HG03571 (cell line): ENCODE data around the gene DIS3L2.

Experiments used
- ATAC-seq: cut with Tn5 transposase; IDR thresholded peaks from one replicate; pipeline ENCODE4 v1.9.1; 2021; ENCODE audit not compliant: unreplicated experiment

DIS3L2 gene

DNA sequence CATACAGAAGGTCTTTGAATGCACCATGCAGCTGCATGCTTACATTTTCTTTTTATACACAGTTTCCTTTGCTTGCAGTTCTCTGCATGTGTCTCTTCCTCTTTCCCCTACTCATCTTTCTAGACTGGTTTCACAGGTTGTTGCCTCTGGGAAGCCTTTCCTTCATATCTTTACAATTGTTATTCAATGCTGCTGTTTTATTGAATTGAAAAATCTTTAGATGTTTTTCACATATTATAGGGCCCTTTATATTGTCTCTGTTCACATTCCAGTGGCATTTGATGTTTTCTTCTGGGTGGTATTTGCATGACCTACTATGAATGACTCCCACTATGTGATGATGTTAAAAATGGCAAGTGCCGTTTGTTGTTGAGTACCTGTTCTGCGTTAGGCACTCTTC lies 91.1 kb downstream of the DIS3L2 start:
- ATAC-seq: no peak

DNA sequence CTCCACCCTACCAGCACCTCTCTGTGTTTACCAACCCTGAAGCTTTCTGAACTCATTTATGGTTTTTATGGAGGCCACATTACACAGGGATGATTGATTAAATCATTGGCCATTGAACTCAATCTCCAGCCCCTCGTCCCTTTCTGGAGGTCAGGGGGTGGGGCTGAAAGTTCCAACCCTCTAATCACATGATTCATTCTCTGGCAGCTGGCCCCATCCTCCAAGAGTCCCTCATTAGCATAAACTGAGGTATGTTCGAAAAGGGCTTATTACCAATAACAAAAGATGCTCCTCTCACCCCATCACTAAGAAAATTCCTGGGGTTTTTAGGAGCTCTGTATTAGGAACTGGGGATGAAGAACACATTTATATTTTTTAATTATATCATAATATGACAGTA lies 92.3 kb downstream of the DIS3L2 start:
- ATAC-seq: no peak

DNA sequence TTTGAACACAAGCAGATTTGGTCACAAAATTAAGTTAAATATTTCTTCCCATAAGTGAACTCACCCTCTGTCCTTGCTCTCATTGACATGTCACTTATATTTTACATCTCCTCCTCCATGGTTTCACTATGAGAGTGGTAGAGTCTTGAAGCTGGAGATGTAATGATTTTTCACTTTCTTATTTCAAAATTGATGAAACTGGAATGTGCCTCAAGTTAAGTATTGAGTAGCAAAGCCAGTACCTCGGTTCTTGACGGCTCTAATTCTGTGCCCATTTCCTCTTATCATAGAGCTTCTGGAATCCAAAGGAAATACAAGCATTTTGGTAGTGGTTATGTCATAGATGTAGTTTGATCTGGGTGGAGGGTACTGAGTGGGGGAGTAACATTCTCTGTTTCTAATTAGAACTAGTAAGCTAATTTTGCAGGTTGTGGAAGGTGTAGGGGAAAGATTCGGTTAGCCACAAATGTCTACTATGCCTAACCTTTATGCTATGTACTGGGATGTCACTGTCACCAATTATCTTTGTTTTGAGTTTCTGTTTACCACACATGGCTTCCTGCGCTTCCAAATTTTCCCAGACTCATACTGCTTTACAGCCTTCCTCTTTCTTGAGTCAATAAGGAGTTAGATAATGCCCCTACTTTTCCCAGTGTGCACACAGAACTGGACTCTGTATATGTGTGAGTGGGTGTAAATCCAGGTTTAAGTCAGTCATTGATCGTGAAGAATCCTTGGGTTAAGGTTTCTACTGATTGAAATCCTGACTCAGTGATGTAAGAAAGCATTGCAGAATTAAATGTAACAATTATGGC lies 96.8 kb downstream of the DIS3L2 start:
- no peak for ATAC-seq

DNA sequence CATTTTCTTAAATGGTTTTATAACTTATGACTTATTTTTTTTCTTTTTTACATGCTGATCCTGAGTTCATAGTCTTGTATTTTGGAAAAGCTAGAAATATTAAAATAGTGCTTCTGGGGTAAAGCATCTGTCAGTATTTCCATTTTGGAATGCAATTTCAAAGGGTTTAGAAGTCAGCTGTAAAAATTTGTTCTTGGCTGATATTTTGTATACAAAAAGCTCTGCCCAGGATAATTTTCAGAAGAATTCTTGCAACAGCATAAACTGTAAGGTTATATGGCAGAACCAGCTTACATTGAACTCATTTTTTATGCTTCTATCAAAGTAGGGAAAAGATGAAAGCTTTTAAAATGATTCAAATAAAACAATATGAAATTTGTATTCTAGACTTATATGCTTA lies 97.4 kb downstream of the DIS3L2 start:
- no peak for ATAC-seq

DNA sequence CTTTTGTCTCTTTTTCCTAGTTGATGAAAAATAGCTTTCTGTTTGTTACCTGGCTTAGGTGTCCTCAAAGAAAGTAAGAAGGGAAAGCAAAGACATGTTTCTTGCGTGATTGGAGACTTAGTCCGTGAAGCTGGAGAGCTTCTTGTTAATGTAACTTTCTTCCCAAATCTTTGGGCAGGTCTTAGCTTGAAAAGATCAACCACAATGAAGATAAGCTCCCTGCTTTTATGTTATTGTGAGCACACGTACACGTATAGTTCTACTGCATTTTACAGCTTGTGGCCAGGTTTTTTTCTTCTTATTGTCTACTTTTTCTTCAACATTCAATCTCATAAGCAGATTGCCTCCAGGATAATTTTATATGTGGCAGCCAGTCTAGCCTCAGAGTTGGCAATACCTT lies 99.8 kb downstream of the DIS3L2 start:
- ATAC-seq: no peak

DNA sequence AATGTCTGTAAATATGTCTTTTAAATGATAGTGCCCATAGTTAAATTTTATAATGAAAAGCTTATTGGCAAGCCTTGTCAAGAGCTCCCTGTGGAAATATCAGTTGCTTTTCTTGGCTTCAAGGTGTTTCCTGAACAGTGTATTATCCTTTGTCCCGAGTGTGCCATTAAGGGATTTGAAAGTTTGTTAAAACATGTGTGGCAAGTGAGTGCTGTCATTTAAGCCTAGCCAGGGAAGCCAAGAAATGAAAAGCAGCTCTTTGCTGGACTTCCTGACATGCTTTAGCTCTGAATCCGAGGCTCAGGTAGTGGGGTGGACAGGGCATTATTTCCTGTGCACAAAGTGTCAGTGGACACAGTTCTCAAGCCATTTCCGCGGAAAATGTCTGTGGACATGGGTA lies 111.5 kb downstream of the DIS3L2 start:
- no peak for ATAC-seq

DNA sequence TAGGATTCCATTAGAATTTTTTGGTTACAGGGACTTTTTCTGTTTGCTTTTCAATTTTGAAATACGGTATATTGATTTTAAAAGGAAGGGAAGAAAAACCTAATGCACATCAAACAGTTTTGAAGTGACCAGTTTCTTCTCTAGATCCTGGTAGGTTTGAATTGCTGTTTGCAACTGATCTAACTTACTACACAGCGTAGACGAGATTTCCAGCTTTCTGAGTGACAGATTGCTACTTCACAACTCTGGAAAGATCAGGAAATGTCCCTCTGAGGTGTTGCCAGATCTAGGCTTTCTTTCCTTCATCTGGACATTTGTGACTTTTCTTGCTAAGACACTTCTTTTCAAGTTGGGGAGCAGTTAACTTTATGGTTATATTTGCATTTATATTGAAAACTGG lies 112.2 kb downstream of the DIS3L2 start:
- ATAC-seq: no peak

DNA sequence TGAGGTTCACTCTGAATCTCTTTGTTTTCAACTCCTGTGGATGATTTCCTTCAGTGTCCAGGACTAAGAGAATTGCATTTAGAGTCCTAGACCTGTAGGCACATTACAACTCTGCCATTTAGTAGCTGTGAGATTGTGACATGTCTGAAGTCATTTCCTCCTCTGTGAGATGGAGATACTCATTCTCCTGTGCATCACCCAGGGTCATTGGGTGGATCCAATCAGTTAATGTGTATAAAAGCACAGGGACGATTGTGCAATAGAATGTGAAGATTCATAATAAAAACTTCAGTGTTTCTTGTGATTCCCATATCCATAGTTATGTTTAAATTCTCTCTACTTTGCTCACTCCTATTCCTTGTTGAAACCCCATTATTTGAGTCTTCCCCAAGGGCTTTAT lies 113.6 kb downstream of the DIS3L2 start:
- no peak for ATAC-seq

DNA sequence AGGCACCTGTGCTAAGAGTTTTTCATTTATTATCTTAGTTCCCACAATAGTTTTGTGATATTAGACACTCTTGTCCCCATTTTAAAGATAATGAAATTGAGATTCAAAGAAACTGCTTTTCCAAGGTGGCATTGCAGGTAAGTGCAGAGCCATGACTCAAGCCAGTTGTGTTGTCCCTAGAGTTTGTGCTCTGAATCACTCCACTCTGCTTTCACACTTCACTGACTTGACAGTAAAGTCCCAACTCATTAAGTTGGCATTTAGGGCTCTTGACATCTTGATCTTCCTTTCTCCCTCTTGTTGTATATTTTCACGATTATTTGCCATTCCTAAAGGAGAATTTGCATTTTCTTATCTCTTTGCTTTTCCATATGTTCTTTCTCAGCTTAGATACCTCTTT lies 114.3 kb downstream of the DIS3L2 start:
- ATAC-seq: no peak

DNA sequence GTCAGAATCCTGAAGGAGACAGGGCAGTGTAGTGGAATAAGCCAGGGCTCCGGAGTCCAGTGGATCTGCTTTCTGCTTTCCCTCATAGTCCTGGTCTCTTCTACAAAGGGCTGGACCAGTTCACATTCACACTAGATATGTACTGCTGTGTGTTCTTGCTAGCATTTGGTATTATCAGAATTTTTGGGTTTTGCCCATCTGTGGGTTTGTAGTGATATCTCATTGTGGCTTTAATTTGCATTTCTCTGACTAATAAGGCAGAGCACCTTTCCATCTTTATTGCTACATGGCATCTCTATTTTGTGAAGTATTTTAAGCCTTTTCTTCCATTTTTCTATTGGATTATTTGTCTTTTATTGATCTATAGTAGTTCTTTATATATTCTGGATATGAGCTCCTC lies 114.8 kb downstream of the DIS3L2 start:
- no peak for ATAC-seq

DNA sequence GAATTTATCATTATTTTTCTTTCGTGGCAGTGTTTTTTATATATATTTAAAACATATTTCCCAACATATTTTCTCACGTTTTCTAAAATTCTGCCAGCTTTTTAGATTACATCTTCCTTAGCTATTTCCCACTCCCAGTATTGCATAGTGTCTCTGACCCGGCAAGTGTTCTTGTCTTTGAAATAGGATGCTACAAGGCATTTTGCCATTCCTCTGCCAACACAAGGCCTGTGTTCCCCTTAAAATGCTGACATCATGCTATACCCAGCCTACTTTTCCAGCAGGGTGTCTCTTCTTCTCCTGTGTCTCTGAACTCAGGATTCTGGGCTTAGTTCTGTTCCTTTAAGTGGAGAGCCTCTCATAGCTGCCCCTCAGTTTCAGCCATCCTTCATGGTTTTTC lies 115.2 kb downstream of the DIS3L2 start:
- no peak for ATAC-seq

DNA sequence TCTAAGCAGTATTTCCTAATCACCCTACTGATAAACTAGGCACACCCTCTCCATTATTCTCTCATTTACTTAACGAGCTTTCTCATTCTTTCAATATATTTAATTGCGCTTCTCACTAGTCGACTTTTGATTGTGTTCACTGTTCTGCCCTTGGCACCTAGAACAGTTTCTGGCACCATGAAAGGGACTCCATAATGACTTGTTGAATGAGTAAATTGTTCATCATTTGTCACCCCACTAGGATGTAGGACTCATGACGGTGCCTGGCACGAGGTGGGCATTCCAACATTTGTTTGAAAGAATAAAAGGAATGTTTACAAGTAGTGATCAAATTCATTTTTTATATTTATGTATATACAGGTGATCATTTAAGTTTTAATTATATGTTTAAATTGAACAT lies 123.7 kb downstream of the DIS3L2 start:
- ATAC-seq: no peak

DNA sequence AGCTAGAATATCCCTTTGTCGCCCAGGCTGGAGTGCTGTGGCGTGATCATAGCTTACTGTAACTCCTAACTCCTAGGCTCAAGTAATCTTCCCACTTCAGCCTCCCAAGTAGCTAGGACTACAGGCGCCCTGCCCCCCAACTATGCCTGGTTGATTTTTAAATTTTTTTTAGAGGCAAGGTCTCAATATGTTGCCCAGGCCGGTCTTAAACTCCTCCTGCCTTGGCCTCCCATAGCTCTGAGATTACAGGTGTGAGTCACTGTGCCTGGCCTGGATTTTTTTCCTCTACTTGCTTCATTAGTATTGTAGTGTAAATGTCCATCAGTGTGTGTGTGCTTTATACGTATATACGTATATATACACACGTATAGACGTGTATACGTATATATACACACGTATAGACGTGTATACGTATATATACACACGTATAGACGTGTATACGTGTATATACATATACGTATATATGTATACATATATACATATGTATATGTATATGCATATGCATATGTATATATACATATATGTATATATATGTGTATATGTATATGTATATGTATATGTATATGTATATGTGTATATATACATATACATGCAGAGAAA lies 124.4 kb downstream of the DIS3L2 start:
- no peak for ATAC-seq

DNA sequence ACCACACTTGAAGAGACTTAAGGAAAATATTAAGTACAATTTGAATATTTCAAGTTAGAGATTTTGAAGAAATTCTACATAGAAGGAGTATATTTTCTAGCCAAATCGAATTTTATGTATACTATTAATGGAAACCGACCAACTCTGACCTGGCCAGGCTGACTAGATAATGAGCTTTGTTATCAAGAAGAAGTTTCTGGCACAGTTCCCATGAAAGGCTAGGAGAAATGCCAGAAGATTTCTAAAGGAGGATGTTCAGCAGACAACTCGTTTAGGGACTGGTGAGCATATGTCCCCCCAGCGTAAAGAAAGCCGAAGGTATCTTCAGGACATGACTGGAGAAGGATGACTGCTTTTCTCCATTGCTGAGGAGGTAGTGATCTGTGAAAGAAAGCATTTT lies 127.3 kb downstream of the DIS3L2 start:
- ATAC-seq: no peak

DNA sequence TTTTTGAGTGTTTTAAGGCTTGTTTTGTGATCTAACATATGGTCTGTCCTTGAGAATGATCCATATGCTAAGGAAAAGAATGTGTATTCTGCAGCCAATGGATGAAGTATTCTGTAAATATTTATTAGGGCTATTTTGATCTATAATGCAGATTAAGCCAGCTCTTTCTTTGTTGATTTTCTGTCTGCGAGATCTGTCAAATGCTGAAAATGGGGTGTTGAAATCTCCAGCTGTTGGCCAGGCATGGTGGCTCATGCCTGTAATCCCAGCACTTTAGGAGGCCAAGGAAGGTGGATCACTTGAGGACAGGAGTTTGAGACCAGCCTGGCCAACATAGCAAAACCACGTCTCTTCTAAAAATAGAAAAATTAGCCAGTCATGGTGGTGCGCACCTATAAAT lies 132.7 kb downstream of the DIS3L2 start:
- ATAC-seq: no peak

DNA sequence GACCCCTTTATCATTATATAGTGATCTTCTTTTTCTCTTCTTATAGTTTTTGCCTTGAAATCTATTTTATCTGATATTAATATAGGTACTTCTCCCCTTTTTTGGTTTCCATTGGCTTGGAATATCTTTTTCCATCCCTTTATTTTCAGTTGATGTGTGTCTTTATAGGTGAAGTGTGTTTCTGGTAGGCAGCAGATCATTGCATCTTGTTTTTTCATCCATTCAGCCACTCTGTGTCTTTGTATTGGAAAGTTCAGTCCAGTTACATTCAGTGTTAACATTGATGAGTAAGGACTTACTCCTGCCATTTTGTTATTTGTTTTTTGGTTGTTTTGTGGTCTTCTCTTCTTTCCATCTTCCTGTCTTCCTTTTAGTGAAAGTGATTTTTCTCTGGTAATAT lies 133.4 kb downstream of the DIS3L2 start:
- no peak for ATAC-seq

DNA sequence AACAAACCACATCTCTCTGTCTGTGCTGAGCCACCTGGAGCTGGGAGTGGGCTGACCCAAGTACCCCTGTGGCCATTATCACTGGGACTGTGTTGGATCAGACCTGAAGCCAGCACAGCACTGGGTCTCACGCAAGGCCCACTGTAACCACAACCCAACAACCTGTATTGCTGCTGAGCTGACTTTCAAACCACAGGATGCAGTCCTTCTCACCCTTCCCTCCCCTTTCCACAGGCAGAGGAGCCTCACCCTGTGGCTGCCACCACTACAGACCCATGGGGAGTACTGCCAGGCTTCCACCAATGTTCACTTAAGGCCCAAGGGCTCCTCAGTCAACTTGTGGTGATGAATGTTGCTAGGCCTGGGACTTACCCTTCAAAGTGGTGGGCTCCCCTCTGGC lies 135.7 kb downstream of the DIS3L2 start:
- no peak for ATAC-seq

DNA sequence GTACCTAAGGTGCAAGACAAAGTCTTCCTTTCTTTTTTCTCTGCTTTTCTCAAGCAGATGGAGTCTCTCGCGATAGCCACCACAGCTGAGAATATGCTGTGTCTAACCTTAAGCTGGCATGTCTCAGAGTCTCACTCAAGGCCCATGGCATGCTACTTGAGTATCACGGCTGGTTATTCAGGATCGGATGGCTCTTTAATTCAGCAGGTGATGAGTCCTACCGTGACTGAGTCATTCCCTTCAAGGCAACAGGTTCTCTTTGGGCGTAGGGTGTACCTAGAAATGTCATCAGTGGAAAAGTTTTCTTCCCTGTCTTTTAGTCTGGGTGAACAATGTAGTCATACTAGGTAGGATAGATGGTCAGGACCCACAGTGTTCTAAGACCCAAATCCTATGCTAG lies 136.2 kb downstream of the DIS3L2 start:
- ATAC-seq: no peak

DNA sequence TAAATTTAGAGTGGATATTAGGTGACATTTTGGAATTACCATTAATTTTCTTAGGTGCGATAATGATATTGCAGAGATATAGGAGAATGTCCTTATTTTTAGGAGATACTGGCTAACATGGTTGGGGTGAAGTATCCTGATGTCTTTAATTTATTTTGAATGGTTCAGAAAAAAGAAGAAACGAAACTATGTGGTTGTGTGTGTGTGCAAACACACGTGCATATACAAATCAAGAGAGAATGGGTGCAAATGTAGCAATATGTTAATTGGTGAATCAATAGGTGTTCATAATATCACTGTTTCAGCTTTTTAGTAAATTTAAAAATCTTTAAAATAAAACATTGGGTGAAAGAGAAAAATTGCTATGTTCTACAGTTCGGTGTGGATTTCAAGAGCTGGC lies 140.9 kb downstream of the DIS3L2 start:
- ATAC-seq: no peak

DNA sequence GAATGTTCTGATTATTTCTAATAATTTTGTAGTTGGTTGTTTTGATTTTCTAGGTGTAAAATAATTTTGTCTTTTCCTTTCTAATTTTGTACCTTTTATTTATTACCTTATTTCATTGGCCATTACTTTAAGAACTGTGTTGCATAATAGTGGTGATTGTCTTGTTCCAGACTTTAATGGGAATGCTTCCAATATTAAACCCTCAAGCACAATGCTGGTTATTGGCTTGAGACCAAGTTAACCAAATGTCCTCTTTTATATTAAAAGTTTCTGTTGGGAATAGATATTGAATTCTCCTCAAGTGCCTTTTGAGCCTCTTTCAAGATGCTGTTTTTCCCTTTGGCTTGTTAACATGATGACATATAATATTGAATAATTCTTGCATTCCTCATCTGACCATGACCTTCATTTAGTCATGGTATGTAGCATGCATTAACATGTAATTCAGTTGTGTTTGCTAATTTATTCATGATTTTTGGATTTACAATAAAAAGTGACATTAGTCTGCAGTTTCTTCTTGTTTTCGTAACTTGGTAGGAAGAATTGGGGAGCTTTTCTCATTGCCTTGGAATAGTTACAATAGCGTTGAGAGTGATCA lies 141.7 kb downstream of the DIS3L2 start:
- no peak for ATAC-seq

DNA sequence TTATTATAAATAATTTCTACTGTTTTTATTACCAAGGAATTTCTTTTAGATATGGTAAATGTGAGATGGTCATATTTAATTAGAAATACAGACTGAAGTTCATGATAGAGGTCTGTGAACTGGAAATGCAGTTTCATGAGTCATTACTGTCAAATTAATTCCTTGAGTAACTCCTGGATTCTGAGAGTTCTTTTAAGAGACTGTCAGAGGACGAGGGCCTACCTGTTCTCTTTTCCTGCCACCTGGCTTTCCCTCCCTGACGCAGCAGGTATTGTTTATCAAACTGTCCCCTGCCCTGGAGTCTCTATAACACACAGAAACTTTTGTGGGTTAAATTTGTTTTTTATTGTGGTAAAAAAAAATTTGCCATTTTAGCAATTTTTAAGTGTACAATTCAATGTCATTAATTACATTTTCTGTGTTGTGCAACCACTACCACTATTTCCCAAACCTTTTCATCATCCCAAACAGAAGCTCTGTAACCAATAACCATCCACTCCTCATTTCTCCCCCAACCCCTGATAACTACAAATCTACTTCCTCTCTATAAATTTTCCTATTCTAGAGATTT lies 142.6 kb downstream of the DIS3L2 start:
- ATAC-seq: no peak

DNA sequence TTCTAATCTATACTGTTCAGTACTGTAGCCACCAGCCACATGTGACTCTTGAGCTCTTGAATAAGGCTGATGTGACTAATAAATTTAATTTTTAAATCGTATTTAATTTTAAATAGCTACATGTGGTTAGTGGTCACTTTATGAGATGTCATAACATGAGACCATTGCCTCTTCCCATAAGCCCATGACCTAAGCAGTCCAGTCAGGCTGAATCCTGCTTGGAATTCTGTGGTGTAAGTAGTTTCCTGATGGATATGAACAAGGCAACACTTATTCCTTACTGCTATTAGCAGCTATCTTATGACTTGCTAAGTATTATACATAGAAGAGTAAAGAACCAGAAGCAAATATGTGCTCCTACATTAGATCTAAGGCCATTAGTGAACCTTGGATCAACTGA lies 150.0 kb downstream of the DIS3L2 start:
- ATAC-seq: no peak
